Adrenal gland (tissue), 12 donors: ENCODE data around the gene FOXJ3. TPM values are rescaled to one million over a fixed set of nuclear protein-coding genes. Genes with fewer than 3 reads are reported as not detected.

ENCODE experiments used
- DNase-seq, 7 donors: peaks; one replicate each; pipeline ENCODE4 v3.0.0-alpha.2; 2019 to 2020
- H3K27ac ChIP-seq, 5 donors: fragments of 200-600 bp; sonication (generic) in 4 of 5; 1 replicate in 3 of 5; 2 replicates in 2 of 5; pipeline versions ENCODE4 v1.5.1 to v1.8.0; 2016 to 2020; ENCODE audit warnings: mild to moderate bottlenecking in 1 of 5
- H3K27me3 ChIP-seq: fragments of 200-600 bp; 2 replicates; pipeline ENCODE4 v1.8.0; 2021
- H3K36me3 ChIP-seq, 2 donors: fragments of 200-600 bp; replicated peaks in 1 of 2; 1 replicate in 1 of 2; 2 replicates in 1 of 2; pipeline versions ENCODE4 v1.5.1 to v1.8.0; 2018 to 2022
- H3K4me1 ChIP-seq, 2 donors: fragments of 200-600 bp; replicated peaks in 1 of 2; 1 replicate in 1 of 2; 2 replicates in 1 of 2; pipeline versions ENCODE4 v1.5.1 to v1.8.0; 2018 to 2021
- H3K4me3 ChIP-seq, 4 donors: fragments of 200-600 bp; sonication (generic) in 3 of 4; one replicate each; pipeline ENCODE4 v1.5.1; 2016 to 2018
- H3K9me3 ChIP-seq, 3 donors: fragments of 200-600 bp; sonication (generic) in 1 of 3; replicated peaks in 1 of 3; 1 replicate in 2 of 3; 2 replicates in 1 of 3; pipeline versions ENCODE4 v1.5.1 to v1.8.0; 2016 to 2021
- POLR2A ChIP-seq, 2 donors: fragments of 450-650 bp; IDR thresholded peaks; one replicate each; pipeline ENCODE4 v1.6.1; 2017; ENCODE audit warnings: antibody characterized with exemption in 2 of 2, mild to moderate bottlenecking in 2 of 2, moderate library complexity in 1 of 2
- WGBS, 4 donors: extraction: QIAGEN DNeasy Blood & Tissue Kit in 2 of 4; methylation state at CpG; one replicate each; pipeline versions ENCODE4 v1.1.5 to v1.1.7; 2013 to 2017; 5-methylcytosine and 5-hydroxymethylcytosine counted together
- intact Hi-C, 2 donors: fragments of 100-400 bp; cut with DNase I; formaldehyde crosslinking; loops; one replicate each; pipeline versions ENCODE4 v1.14.1 to v1.15.0; 2022 to 2023
- polyA plus RNA-seq, 3 donors: library from polyadenylated mRNA; stranded (reverse); fragments of 200-250 nt in 2 of 3; fragments of 350-450 nt in 1 of 3; fragmentation: Illumina TruSeq in 1 of 3; extraction: RNeasy Lipid Tissue Mini Kit (QIAGEN cat#74804) in 1 of 3; gene quantifications; one replicate each; pipeline ENCODE4 v1.2.3, GENCODE V29; 2013 to 2014
- total RNA-seq, 9 donors: library from RNA; depleted of rRNA in 4 of 9; stranded (reverse); fragments of >200 nt in 4 of 9; fragments of 120-200 nt in 1 of 9; fragmentation: NEBNext Ultra II Directional in 1 of 9; extraction: Animal tissue kit (Norgen Biotek cat#: 25700) in 1 of 9; gene quantifications; one replicate each; pipeline versions ENCODE4 v1.1.0 to v1.2.4, GENCODE V29; 2013 to 2023
- TF ChIP-seq, protein P1 (sequence below), 6 experiments: fragments of 450-650 bp in 4 of 6; fragments of 200-600 bp in 2 of 6; sonication (generic) in 1 of 6; IDR thresholded peaks; 1 replicate in 5 of 6; 2 replicates in 1 of 6; pipeline versions ENCODE4 v1.5.1 to v1.8.0; 2016 to 2021; ENCODE audit warnings: antibody characterized with exemption in 6 of 6, mild to moderate bottlenecking in 2 of 6, moderate library complexity in 1 of 6
- donor health status: healthy with polysubstance abuse.
- donor health status: Bipolar disorder and iron deficiency.
- donor health status: DM: yes; HTN: yes; CAD: no.
- donor health status: DM: no; HTN: no; CAD: no.
- donor health status: DM: no; HTN: no; CAD: no.
- donor health status: DM: yes; HTN: yes; CAD: no.

The FOXJ3 gene
- total and polyA plus RNA-seq, 12 donors: 8.4 to 58.5 (median 33.4) TPM

DNA sequence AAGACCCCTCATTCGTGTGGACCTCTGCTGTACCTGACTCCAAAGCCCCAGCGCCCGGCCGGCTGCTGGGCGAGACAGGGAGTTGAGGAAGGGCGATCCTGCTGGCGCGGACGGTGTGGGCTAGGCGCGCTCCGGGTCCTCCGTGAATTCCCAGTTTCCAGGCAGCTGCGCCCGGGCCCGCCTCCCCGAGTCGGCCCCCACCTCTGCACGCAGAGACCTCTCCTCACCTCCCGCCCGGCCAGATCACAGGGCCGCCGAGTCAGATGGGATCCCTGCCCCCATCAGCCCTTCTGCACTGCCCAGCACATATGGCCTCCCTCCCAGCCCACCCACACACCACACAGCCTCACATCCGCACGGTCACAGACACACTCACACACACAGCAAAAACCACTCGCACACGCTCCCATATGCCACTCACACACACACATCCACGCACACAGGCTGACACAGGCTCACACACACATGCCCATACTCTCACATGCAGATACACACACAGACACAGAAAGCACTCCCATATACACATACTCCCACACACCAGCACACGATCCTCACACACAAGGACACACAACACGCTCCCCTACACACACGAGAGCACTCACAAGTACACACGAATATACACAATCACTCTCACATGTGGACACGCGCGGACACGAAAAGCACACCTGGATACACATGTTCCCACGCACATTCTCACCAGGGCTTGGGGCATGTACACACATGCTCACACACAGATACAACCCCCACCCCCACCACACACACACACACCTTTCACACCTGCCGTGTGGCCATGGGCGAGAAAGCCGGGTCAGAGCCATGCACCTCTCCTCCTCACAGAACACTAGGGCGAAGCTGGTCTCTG is 189.0 kb downstream of the FOXJ3 start:
- Histone ChIP-seq H3K4me3 (no peak overlapping the region), H3K27me3 (peaks cover 8% of the 10 kb centered on the region), H3K4me1 (no peaks in the 10 kb centered on the region), H3K36me3 (no peaks in the 10 kb centered on the region), H3K9me3 (no peaks in the 10 kb centered on the region), H3K27ac (no peak overlapping the region)
- peak in 1 of 7 donors; percentile 46 for DNase-seq
- intact Hi-C loops: no loop called here
- WGBS, 4 donors: 45 to 59% (median 53%) methylated on average over 19 to 41 of the region's 41 CpGs
- TF ChIP-seq, protein P1, sequence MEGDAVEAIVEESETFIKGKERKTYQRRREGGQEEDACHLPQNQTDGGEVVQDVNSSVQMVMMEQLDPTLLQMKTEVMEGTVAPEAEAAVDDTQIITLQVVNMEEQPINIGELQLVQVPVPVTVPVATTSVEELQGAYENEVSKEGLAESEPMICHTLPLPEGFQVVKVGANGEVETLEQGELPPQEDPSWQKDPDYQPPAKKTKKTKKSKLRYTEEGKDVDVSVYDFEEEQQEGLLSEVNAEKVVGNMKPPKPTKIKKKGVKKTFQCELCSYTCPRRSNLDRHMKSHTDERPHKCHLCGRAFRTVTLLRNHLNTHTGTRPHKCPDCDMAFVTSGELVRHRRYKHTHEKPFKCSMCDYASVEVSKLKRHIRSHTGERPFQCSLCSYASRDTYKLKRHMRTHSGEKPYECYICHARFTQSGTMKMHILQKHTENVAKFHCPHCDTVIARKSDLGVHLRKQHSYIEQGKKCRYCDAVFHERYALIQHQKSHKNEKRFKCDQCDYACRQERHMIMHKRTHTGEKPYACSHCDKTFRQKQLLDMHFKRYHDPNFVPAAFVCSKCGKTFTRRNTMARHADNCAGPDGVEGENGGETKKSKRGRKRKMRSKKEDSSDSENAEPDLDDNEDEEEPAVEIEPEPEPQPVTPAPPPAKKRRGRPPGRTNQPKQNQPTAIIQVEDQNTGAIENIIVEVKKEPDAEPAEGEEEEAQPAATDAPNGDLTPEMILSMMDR (IDR thresholded peaks at IDR 0.05): no peak
- TF ChIP-seq POLR2A (IDR thresholded peaks at IDR 0.05): no peak

GRCh38 chr1:42145389-42145716 is 189.7 kb downstream of the FOXJ3 start:
- intact Hi-C loops: no loop called here
- no peak for DNase-seq
- no peaks in the 10 kb centered on the region for H3K4me1 ChIP-seq
- H3K4me3 ChIP-seq: no peak overlapping the region
- TF ChIP-seq, protein P1 (IDR thresholded peaks at IDR 0.05): no peak
- TF ChIP-seq POLR2A (IDR thresholded peaks at IDR 0.05): no peak
- H3K36me3 ChIP-seq: no peaks in the 10 kb centered on the region
- 62 to 73% (median 71%) methylated on average over 3 to 8 of the region's 8 CpGs for WGBS, 4 donors
- no peaks in the 10 kb centered on the region for H3K9me3 ChIP-seq
- H3K27ac ChIP-seq: no peak overlapping the region
- H3K27me3 ChIP-seq: peaks cover 8% of the 10 kb centered on the region

- intact Hi-C loops: no loop called here
- H3K27me3 ChIP-seq: peaks cover 8% of the 10 kb centered on the region
- 67 to 79% (median 75%) methylated on average over 12 of the region's 12 CpGs for WGBS, 4 donors
Observed at GRCh38 chr1:42144711-42145388, 190.2 kb downstream of the FOXJ3 start.

More at GRCh38 chr1:42144711-42145388, 190.2 kb downstream of the FOXJ3 start:
- DNase-seq: no peak
- TF ChIP-seq, protein P1 (IDR thresholded peaks at IDR 0.05): no peak
- no peak for TF ChIP-seq POLR2A (IDR thresholded peaks at IDR 0.05)
- H3K27ac ChIP-seq: no peak overlapping the region
- H3K4me1 ChIP-seq: no peaks in the 10 kb centered on the region
- no peaks in the 10 kb centered on the region for H3K36me3 ChIP-seq
- H3K9me3 ChIP-seq: no peaks in the 10 kb centered on the region
- no peak overlapping the region for H3K4me3 ChIP-seq
